OCI-LY7 (cell line): ENCODE results near the gene CNGA2. TPM values are rescaled to one million over a fixed set of nuclear protein-coding genes. Genes with fewer than 3 reads are reported as not detected.

Experiments
- BruUV-seq: library from RNA; stranded (reverse); fragments of 400-500 nt; replicated peaks from 2 replicates; lab custom pipeline; 2021; lab: Mats Ljungman, UMichigan
- CTCF ChIA-PET: fragments of 300-600 bp; sonication (Branson Sonifier 250); formaldehyde crosslinking; loops from one replicate; lab custom pipeline; 2022; ENCODE audit warnings: antibody characterized with exemption; ENCODE audit not compliant: unreplicated experiment; lab: Charles Lee
- POLR2A ChIA-PET: fragments of 300-600 bp; sonication (Branson Sonifier 250); formaldehyde crosslinking; loops from one replicate; lab custom pipeline; 2022; ENCODE audit warnings: antibody characterized with exemption; lab: Charles Lee
- DNase-seq: peaks from one replicate; pipeline ENCODE4 v3.0.0-alpha.2; 2015; ENCODE audit warnings: low spot score
- H2AFZ ChIP-seq: fragments of 200-600 bp; sonication (generic), shearing (Covaris generic); 2 replicates; pipeline ENCODE4 v1.6.1; 2014; ENCODE audit warnings: mild to moderate bottlenecking, antibody characterized with exemption, low read length, moderate library complexity
- H3K27ac ChIP-seq: fragments of 200-600 bp; sonication (generic); 2 replicates; pipeline ENCODE4 v1.5.1; 2014; ENCODE audit warnings: mixed run types, low read depth, mild to moderate bottlenecking, moderate library complexity, low read length, inconsistent platforms; ENCODE audit not compliant: poor library complexity, severe bottlenecking
- H3K36me3 ChIP-seq: fragments of 200-600 bp; sonication (generic); 2 replicates; pipeline ENCODE4 v1.6.1; 2014; ENCODE audit warnings: mild to moderate bottlenecking, antibody characterized with exemption, low read length, moderate library complexity, mixed read lengths; ENCODE audit not compliant: insufficient read depth
- H3K4me1 ChIP-seq: fragments of 200-600 bp; sonication (generic); 2 replicates; pipeline ENCODE4 v1.5.1; 2014; ENCODE audit warnings: mild to moderate bottlenecking, low read length; ENCODE audit not compliant: insufficient read depth, poor library complexity, severe bottlenecking
- H3K4me2 ChIP-seq: fragments of 200-600 bp; sonication (generic); 2 replicates; pipeline ENCODE4 v1.6.1; 2014; ENCODE audit warnings: mild to moderate bottlenecking, low read length
- H3K4me3 ChIP-seq: fragments of 200-600 bp; sonication (generic); 2 replicates; pipeline ENCODE4 v1.5.1; 2014; ENCODE audit warnings: mild to moderate bottlenecking, low read depth, low read length; ENCODE audit not compliant: poor library complexity, severe bottlenecking
- H3K79me2 ChIP-seq: fragments of 200-600 bp; sonication (generic); 2 replicates; pipeline ENCODE4 v1.6.1; 2016; ENCODE audit warnings: low read depth, mild to moderate bottlenecking, low read length, moderate library complexity, mixed read lengths; ENCODE audit not compliant: insufficient read depth
- H3K9me2 ChIP-seq: fragments of 200-600 bp; sonication (generic); 2 replicates; pipeline ENCODE4 v1.6.1; 2016; ENCODE audit warnings: mild to moderate bottlenecking, low read length, mixed read lengths; ENCODE audit not compliant: insufficient read depth
- H3K9me3 ChIP-seq: fragments of 200-600 bp; sonication (generic); 2 replicates; pipeline ENCODE4 v1.6.1; 2014; ENCODE audit warnings: mild to moderate bottlenecking, mixed run types, low read length, mixed read lengths
- H4K20me1 ChIP-seq: fragments of 200-600 bp; sonication (generic); 2 replicates; pipeline ENCODE4 v1.6.1; 2014; ENCODE audit warnings: mild to moderate bottlenecking, antibody characterized with exemption, low read length, moderate library complexity, mixed read lengths; ENCODE audit not compliant: insufficient read depth
- CTCF ChIP-seq: fragments of 200-600 bp; sonication (generic); conservative IDR thresholded peaks from 2 replicates; pipeline ENCODE4 v1.5.1; 2014; ENCODE audit warnings: mild to moderate bottlenecking, antibody characterized with exemption, low read length, moderate library complexity, mixed read lengths
- EZH2phosphoT487 ChIP-seq: fragments of 200-600 bp; sonication (generic); IDR thresholded peaks from 2 replicates; pipeline ENCODE4 v1.6.1; 2018; ENCODE audit warnings: low read depth, borderline replicate concordance, mild to moderate bottlenecking, mixed run types, antibody characterized with exemption, low read length, moderate library complexity, mixed read lengths
- intact Hi-C: fragments of 100-400 bp; cut with micrococcal nuclease; formaldehyde crosslinking; loops from one replicate; pipeline ENCODE4 v1.10.0; 2022; ENCODE audit not compliant: unreplicated experiment
- total RNA-seq, 2 experiments: library from RNA; depleted of rRNA in 1 of 2; stranded (reverse); fragments of >200 nt in 1 of 2; shearing (Covaris generic) in 1 of 2; gene quantifications; 2 replicates each; pipeline ENCODE4 v1.2.3, GENCODE V29; 2014 to 2022

CNGA2 gene
- total RNA-seq, 2 experiments from 2014 or later = not detected

- Histone ChIP-seq H3K4me1 (no peaks in the 10 kb centered on the region), H3K4me3 (no peak overlapping the region), H3K4me2 (no peak overlapping the region), H2AFZ (no peak overlapping the region), H3K9me3 (no peaks in the 10 kb centered on the region), H4K20me1 (no peaks in the 10 kb centered on the region), H3K36me3 (no peaks in the 10 kb centered on the region), H3K9me2 (no peaks in the 10 kb centered on the region), H3K27ac (no peak overlapping the region), H3K79me2 (no peaks in the 10 kb centered on the region)
- intact Hi-C loops = no loop called here
- ChIA-PET POLR2A (no interaction called here), CTCF (no interaction called here)
- no peak for TF ChIP-seq CTCF
- no peak for TF ChIP-seq EZH2phosphoT487
- DNase-seq = no peak
- no TSS peak for BruUV-seq
Measured at GRCh38 chrX:151735219-151735618, 673 bp downstream of the CNGA2 start.

- Histone ChIP-seq H3K4me1 (no peaks in the 10 kb centered on the region), H3K9me3 (no peaks in the 10 kb centered on the region), H2AFZ (no peak overlapping the region), H3K4me2 (no peak overlapping the region), H3K9me2 (no peaks in the 10 kb centered on the region), H3K27ac (no peak overlapping the region), H3K79me2 (no peaks in the 10 kb centered on the region), H4K20me1 (no peaks in the 10 kb centered on the region), H3K36me3 (no peaks in the 10 kb centered on the region), H3K4me3 (no peak overlapping the region)
- POLR2A ChIA-PET = no interaction called here
- no TSS peak for BruUV-seq
- CTCF ChIA-PET = no interaction called here
- TF ChIP-seq CTCF (no peak), EZH2phosphoT487 (no peak)
- intact Hi-C loops = no loop called here
- no peak for DNase-seq
Measured at GRCh38 chrX:151736685-151737084, 2.1 kb downstream of the CNGA2 start.

GRCh38 chrX:151737494-151737893, 2.9 kb downstream of the CNGA2 start:
- ChIA-PET CTCF (no interaction called here), POLR2A (no interaction called here)
- Histone ChIP-seq H3K4me2 (no peak overlapping the region), H4K20me1 (no peaks in the 10 kb centered on the region), H2AFZ (no peak overlapping the region), H3K79me2 (no peaks in the 10 kb centered on the region), H3K4me1 (no peaks in the 10 kb centered on the region), H3K27ac (no peak overlapping the region), H3K9me3 (no peaks in the 10 kb centered on the region), H3K4me3 (no peak overlapping the region), H3K9me2 (no peaks in the 10 kb centered on the region), H3K36me3 (no peaks in the 10 kb centered on the region)
- no peak for TF ChIP-seq EZH2phosphoT487
- no peak for TF ChIP-seq CTCF
- intact Hi-C loops = no loop called here
- no TSS peak for BruUV-seq
- no peak for DNase-seq
